IMR-90 (cell line): ENCODE data around the gene DIP2C.
"Not testable (repeated sequence)": the region's sequence is repeated elsewhere in the genome, so short reads cannot be mapped to it uniquely, and the experiment has no call there.

ENCODE experiments used
- CEBPB ChIP-seq: IDR thresholded peaks from 2 replicates; pipeline ENCODE4 v1.6.1; 2012; ENCODE audit warnings: low read depth, low read length, improper control_type of control experiment
- CHD1 ChIP-seq: IDR thresholded peaks from 2 replicates; pipeline ENCODE4 v1.6.1; 2012; ENCODE audit warnings: low read depth, low read length, improper control_type of control experiment
- CTCF ChIP-seq: conservative IDR thresholded peaks from 2 replicates; pipeline ENCODE4 v1.5.1; 2012; ENCODE audit warnings: mild to moderate bottlenecking, low read depth, low read length, improper control_type of control experiment
- FOS ChIP-seq: fragments of 150-350 bp; IDR thresholded peaks from 2 replicates; pipeline ENCODE4 v1.6.1; 2016; ENCODE audit warnings: low read depth, low read length
- MXI1 ChIP-seq: IDR thresholded peaks from 2 replicates; pipeline ENCODE4 v1.6.1; 2012; ENCODE audit warnings: low read depth, mild to moderate bottlenecking, low read length, moderate library complexity, borderline replicate concordance
- POLR2A ChIP-seq: IDR thresholded peaks from 2 replicates; pipeline ENCODE4 v1.6.1; 2012; ENCODE audit warnings: mild to moderate bottlenecking, low read depth, low read length
- RAD21 ChIP-seq: IDR thresholded peaks from 2 replicates; pipeline ENCODE4 v1.6.1; 2012; ENCODE audit warnings: low read length, improper control_type of control experiment
- RCOR1 ChIP-seq: IDR thresholded peaks from 2 replicates; pipeline ENCODE4 v1.6.1; 2012; ENCODE audit warnings: mild to moderate bottlenecking, low read length, improper control_type of control experiment; ENCODE audit not compliant: insufficient replicate concordance
- SMC3 ChIP-seq: fragments of 150-350 bp; IDR thresholded peaks from 2 replicates; pipeline ENCODE4 v1.6.1; 2016; ENCODE audit warnings: low read depth, mild to moderate bottlenecking, antibody characterized with exemption, low read length, moderate library complexity
- TF ChIP-seq, protein P1 (sequence below): fragments of 150-350 bp; IDR thresholded peaks from 2 replicates; pipeline ENCODE4 v1.6.1; 2017; ENCODE audit warnings: mild to moderate bottlenecking, antibody characterized with exemption, low read length, low read depth
- TF ChIP-seq, protein P2 (sequence below): fragments of 150-350 bp; IDR thresholded peaks from 2 replicates; pipeline ENCODE4 v1.6.1; 2016; ENCODE audit warnings: low read depth, mild to moderate bottlenecking, low read length, moderate library complexity, borderline replicate concordance

DNA sequence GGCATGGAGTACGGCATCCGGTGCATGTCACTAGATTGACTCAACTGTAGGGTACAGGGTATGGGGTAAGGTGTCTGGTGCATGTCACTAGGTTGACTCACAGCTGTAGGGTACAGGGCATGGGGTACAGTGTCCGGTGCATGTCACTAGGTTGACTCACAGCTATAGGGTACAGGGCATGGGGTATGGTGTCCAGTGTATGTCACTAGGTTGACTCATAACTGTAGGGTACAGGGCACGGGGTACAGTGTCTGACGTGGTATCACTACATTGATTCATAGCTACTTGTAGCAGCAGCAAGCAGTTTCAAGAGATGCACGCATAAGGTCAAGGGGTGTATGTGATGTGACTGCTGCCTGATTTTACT is 424.4 kb downstream of the DIP2C start:
- TF ChIP-seq CTCF, RAD21, SMC3, POLR2A, FOS, CHD1, CEBPB, MXI1, RCOR1: not testable (repeated sequence)
- TF ChIP-seq, protein P1, sequence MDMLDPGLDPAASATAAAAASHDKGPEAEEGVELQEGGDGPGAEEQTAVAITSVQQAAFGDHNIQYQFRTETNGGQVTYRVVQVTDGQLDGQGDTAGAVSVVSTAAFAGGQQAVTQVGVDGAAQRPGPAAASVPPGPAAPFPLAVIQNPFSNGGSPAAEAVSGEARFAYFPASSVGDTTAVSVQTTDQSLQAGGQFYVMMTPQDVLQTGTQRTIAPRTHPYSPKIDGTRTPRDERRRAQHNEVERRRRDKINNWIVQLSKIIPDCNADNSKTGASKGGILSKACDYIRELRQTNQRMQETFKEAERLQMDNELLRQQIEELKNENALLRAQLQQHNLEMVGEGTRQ, result not testable (repeated sequence)
- TF ChIP-seq, protein P2, sequence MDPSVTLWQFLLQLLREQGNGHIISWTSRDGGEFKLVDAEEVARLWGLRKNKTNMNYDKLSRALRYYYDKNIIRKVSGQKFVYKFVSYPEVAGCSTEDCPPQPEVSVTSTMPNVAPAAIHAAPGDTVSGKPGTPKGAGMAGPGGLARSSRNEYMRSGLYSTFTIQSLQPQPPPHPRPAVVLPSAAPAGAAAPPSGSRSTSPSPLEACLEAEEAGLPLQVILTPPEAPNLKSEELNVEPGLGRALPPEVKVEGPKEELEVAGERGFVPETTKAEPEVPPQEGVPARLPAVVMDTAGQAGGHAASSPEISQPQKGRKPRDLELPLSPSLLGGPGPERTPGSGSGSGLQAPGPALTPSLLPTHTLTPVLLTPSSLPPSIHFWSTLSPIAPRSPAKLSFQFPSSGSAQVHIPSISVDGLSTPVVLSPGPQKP, result not testable (repeated sequence)
